Astrocyte of the cerebellum (primary cell): ENCODE data around the gene C11orf16.
"Not testable (repeated sequence)": the region's sequence is repeated elsewhere in the genome, so short reads cannot be mapped to it uniquely, and the experiment has no call there.

Source experiments
- DNase-seq: peaks from one replicate; pipeline ENCODE4 v3.0.0-alpha.2; 2011; ENCODE audit warnings: low read depth
- H3K4me3 ChIP-seq: 2 replicates; pipeline ENCODE4 v1.5.1; 2011; ENCODE audit warnings: mild to moderate bottlenecking, low read depth, low read length, moderate library complexity
- in situ Hi-C: cut with HindIII; loops from 2 replicates; pipeline ENCODE4 v1.10.0; 2017; ENCODE audit warnings: low sequenced_read_pairs
- TF ChIP-seq, protein P1 (sequence below): IDR thresholded peaks from 2 replicates; pipeline ENCODE4 v1.5.1; 2012; ENCODE audit warnings: low read length, low read depth, moderate library complexity, mild to moderate bottlenecking; ENCODE audit errors: missing control alignments

The C11orf16 gene

DNA sequence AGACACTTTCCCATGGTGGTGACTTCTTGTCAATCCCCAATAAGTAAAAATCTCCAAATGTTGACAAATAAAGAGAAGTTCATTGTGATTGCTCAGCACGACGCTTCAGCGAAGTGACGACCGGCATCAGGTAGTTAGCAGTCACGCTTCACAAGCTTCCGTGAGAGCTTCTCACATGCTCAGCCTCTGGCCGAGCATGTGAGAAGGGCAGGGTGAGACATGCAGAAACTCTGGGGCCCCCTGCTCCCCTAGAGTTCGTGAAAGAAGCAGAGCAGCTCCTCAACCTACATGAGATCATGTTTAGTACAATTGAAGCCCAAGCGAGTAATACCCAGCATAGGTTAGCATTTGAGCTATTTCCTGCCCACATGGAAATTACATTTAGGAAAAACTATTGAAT lies 4.4 kb upstream of the C11orf16 start:
- TF ChIP-seq, protein P1, sequence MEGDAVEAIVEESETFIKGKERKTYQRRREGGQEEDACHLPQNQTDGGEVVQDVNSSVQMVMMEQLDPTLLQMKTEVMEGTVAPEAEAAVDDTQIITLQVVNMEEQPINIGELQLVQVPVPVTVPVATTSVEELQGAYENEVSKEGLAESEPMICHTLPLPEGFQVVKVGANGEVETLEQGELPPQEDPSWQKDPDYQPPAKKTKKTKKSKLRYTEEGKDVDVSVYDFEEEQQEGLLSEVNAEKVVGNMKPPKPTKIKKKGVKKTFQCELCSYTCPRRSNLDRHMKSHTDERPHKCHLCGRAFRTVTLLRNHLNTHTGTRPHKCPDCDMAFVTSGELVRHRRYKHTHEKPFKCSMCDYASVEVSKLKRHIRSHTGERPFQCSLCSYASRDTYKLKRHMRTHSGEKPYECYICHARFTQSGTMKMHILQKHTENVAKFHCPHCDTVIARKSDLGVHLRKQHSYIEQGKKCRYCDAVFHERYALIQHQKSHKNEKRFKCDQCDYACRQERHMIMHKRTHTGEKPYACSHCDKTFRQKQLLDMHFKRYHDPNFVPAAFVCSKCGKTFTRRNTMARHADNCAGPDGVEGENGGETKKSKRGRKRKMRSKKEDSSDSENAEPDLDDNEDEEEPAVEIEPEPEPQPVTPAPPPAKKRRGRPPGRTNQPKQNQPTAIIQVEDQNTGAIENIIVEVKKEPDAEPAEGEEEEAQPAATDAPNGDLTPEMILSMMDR = no peak
- H3K4me3 ChIP-seq = no peak overlapping the region
- DNase-seq = no peak
- in situ Hi-C loops = no loop called here

GRCh38 chr11:8935789-8936188 lies 3.0 kb upstream of the C11orf16 start:
- DNase-seq, H3K4me3 ChIP-seq, in situ Hi-C loops: not testable (repeated sequence)

GRCh38 chr11:8934742-8935488 lies 2.2 kb upstream of the C11orf16 start:
- in situ Hi-C loops = no loop called here
- DNase-seq = no peak
- H3K4me3 ChIP-seq = no peak overlapping the region
- TF ChIP-seq, protein P1 = no peak

DNA sequence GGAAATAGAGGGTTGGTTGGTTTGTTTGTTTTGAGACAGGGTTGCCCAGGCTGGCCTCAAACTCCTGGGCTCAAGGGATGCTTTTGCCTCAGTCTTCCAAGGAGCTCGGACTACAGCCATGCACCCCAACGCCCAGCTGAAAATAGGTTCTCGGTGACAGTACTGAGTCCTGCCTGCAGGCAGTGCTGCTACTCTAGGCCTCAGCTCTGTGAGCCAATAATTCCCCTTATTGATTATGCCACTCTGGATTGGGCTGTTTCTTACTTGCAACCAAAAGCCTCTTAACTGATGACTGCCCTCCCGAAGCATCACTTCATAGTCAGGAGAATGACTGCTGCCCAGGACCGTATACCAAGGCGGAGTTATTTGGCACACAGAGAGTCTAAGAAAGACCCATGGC lies 1.2 kb upstream of the C11orf16 start:
- no peak for DNase-seq
- no peak overlapping the region for H3K4me3 ChIP-seq
- in situ Hi-C loops = no loop called here
- TF ChIP-seq, protein P1 = no peak

DNA sequence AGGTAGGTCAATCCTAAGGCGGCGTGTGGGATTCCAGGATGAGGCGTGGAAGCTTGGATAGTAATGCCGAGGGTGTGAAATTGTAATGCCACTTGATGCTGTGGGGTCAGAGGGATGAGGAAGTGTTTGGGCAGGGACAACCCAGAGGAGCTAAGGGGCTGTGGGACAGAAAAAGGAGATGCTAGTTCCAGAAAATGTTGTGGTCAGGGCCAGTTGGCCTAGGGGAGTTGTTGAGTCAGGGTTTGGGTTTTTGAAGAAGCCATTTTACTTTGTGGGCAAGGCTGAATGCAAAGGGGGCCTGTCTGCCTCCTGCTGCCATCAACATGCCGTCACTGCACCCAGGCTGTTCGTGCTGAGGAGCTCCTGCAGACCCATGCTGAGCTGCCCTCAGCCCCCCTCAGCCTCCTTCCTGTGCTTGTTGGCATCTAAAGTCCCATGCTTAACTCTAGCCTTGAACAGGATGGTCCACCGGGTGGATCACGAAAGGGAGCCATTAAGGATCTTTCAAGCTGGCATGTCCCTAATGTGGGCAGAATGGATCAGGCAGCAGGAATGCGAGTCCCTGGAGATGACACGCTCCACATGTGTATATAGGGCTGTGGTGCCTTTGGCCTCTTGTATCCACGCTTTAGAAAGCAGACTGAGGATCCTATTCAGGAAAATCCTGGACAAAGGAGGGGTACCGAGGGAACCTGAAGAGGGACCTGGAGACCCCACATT lies 2.1 kb downstream of the C11orf16 start:
- no peak overlapping the region for H3K4me3 ChIP-seq
- TF ChIP-seq, protein P1 = no peak
- no peak for DNase-seq
- in situ Hi-C loops = no loop called here

- TF ChIP-seq, protein P1 = no peak
- no peak for DNase-seq
- in situ Hi-C loops = no loop called here
- H3K4me3 ChIP-seq = no peak overlapping the region
Measured at GRCh38 chr11:8928981-8929615, 3.6 kb downstream of the C11orf16 start.

GRCh38 chr11:8928205-8928604 lies 4.5 kb downstream of the C11orf16 start:
- no peak for DNase-seq
- in situ Hi-C loops = no loop called here
- H3K4me3 ChIP-seq = no peak overlapping the region
- TF ChIP-seq, protein P1 = no peak
